Fibroblast of lung (primary cell): Measurements from ENCODE around the gene TMBIM6.
"Not testable (repeated sequence)": the region's sequence is repeated elsewhere in the genome, so short reads cannot be mapped to it uniquely, and the experiment has no call there.

ENCODE experiments used
- CTCF ChIP-seq, 2 donors: IDR thresholded peaks in 1 of 2; conservative IDR thresholded peaks in 1 of 2; 1 replicate in 1 of 2; 2 replicates in 1 of 2; pipeline ENCODE4 v1.5.1; 2011 to 2012; ENCODE audit warnings: low read length in 2 of 2, control low read depth in 1 of 2, inconsistent platforms in 1 of 2, low read depth in 1 of 2, mild to moderate bottlenecking in 1 of 2
- EZH2 ChIP-seq: IDR thresholded peaks from 2 replicates; pipeline ENCODE4 v1.5.1; 2012; ENCODE audit warnings: low read length, control low read depth, mild to moderate bottlenecking; ENCODE audit errors: missing control alignments

- not testable (repeated sequence) for TF ChIP-seq CTCF (conservative IDR thresholded peaks at IDR 0.05 in 1 of 2, IDR thresholded peaks at IDR 0.05 in 1 of 2; ENCODE audit: low read depth in 1 of 2, low read length in 2 of 2); EZH2
These were observed 20.0 kb upstream of the TMBIM6 start for GRCh38 chr12:49721355-49721754.
